Gastroesophageal sphincter (tissue), 3 donors: ENCODE data around the gene GIMAP8.

Experiments
- POLR2AphosphoS5 ChIP-seq: sonication (generic); formaldehyde crosslinking; IDR thresholded peaks from one replicate; pipeline ENCODE4 v1.6.1; 2017; ENCODE audit warnings: antibody characterized with exemption
- TF ChIP-seq, protein P1 (sequence below), 4 experiments: fragments of 200-600 bp in 2 of 4; fragments of 450-650 bp in 2 of 4; sonication (generic) in 1 of 4; IDR thresholded peaks; one replicate each; pipeline ENCODE4 v1.5.1; 2017 to 2019; ENCODE audit warnings: antibody characterized with exemption in 4 of 4, mild to moderate bottlenecking in 2 of 4, moderate library complexity in 2 of 4

GRCh38 chr7:150402671-150403321 lies 47.6 kb upstream of the GIMAP8 start:
- TF ChIP-seq, protein P1, sequence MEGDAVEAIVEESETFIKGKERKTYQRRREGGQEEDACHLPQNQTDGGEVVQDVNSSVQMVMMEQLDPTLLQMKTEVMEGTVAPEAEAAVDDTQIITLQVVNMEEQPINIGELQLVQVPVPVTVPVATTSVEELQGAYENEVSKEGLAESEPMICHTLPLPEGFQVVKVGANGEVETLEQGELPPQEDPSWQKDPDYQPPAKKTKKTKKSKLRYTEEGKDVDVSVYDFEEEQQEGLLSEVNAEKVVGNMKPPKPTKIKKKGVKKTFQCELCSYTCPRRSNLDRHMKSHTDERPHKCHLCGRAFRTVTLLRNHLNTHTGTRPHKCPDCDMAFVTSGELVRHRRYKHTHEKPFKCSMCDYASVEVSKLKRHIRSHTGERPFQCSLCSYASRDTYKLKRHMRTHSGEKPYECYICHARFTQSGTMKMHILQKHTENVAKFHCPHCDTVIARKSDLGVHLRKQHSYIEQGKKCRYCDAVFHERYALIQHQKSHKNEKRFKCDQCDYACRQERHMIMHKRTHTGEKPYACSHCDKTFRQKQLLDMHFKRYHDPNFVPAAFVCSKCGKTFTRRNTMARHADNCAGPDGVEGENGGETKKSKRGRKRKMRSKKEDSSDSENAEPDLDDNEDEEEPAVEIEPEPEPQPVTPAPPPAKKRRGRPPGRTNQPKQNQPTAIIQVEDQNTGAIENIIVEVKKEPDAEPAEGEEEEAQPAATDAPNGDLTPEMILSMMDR (IDR thresholded peaks at IDR 0.05) = no peak
- TF ChIP-seq POLR2AphosphoS5 = no peak
